Activated CD8-positive, alpha-beta T cell treated with anti-CD3 and anti-CD28 coated beads for 36 hours (primary cell): Measurements from ENCODE around the gene ZCCHC10. TPM values are rescaled to one million over a fixed set of nuclear protein-coding genes. Genes with fewer than 3 reads are reported as not detected.

ENCODE experiments used
- ATAC-seq: fragments of 200-7000 bp; cut with Tn5 transposase; one replicate; pipeline ENCODE4 v1.10.0; 2021; ENCODE audit warnings: mild to moderate bottlenecking, moderate library complexity
- CTCF ChIA-PET: fragments of 350-600 bp; sonication (Branson Sonifier 250); formaldehyde crosslinking; loops from one replicate; lab custom pipeline; 2021; ENCODE audit warnings: antibody characterized with exemption; lab: Charles Lee
- POLR2A ChIA-PET: fragments of 350-600 bp; sonication (Branson Sonifier 250); formaldehyde crosslinking; loops from one replicate; lab custom pipeline; 2021; ENCODE audit warnings: antibody characterized with exemption; lab: Charles Lee
- DNase-seq: peaks from one replicate; pipeline ENCODE4 v3.0.0-alpha.2; 2020
- H3K27ac Mint-ChIP-seq: one replicate; pipeline ENCODE4 v1.8.0; 2021; ENCODE audit warnings: mild to moderate bottlenecking, mixed read lengths
- H3K27me3 Mint-ChIP-seq: one replicate; pipeline ENCODE4 v1.8.0; 2021; ENCODE audit warnings: mixed read lengths
- H3K36me3 Mint-ChIP-seq: one replicate; pipeline ENCODE4 v1.8.0; 2021; ENCODE audit warnings: low read depth, mixed read lengths
- H3K4me1 Mint-ChIP-seq: one replicate; pipeline ENCODE4 v1.8.0; 2021; ENCODE audit warnings: low read depth, mixed read lengths
- H3K4me3 Mint-ChIP-seq: one replicate; pipeline ENCODE4 v1.8.0; 2021; ENCODE audit warnings: mild to moderate bottlenecking, moderate library complexity, mixed read lengths
- H3K9me3 Mint-ChIP-seq: one replicate; pipeline ENCODE4 v1.8.0; 2021; ENCODE audit warnings: mixed read lengths
- CTCF ChIP-seq: fragments of 200-600 bp; IDR thresholded peaks from one replicate; pipeline ENCODE4 v1.8.0; 2022; ENCODE audit warnings: antibody characterized with exemption, mild to moderate bottlenecking
- intact Hi-C: fragments of 100-400 bp; cut with micrococcal nuclease; formaldehyde crosslinking; loops from one replicate; pipeline ENCODE4 v1.10.0; 2022
- total RNA-seq, 2 experiments: library from RNA; stranded (reverse); gene quantifications; one replicate each; pipeline ENCODE4 v1.2.3, GENCODE V29; 2021

The ZCCHC10 gene
- total RNA-seq, 2 experiments from 2014 or later = 27.0 to 31.1 TPM

- Mint-ChIP-seq H3K4me1 (peaks cover 38% of the 10 kb centered on the region), H3K4me3 (no peak overlapping the region), H3K27ac (peak overlapping the region; percentile 18), H3K27me3 (no peaks in the 10 kb centered on the region), H3K36me3 (peaks cover 26% of the 10 kb centered on the region), H3K9me3 (no peaks in the 10 kb centered on the region)
- intact Hi-C loops = no loop called here
- ChIA-PET CTCF (interaction anchor here (0.8 kb wide), 1 partner anchor 10 kb away, joined by 3 read pairs; no protein-coding TSS in a partner anchor), POLR2A (interaction anchor here (1.5 kb wide), 1 partner anchor 10 kb away, joined by 5 read pairs; the partner anchor contains the start of gene AFF4)
- no peak for ATAC-seq
- no peak for DNase-seq
- no peak for TF ChIP-seq CTCF
These were observed 72.6 kb downstream of the ZCCHC10 start for GRCh38 chr5:132953710-132954109.

- DNase-seq = no peak
- Mint-ChIP-seq H3K4me3 (no peak overlapping the region), H3K27me3 (no peaks in the 10 kb centered on the region), H3K4me1 (peaks cover 40% of the 10 kb centered on the region), H3K36me3 (peaks cover 22% of the 10 kb centered on the region), H3K9me3 (no peaks in the 10 kb centered on the region), H3K27ac (no peak overlapping the region)
- no peak for TF ChIP-seq CTCF
- CTCF ChIA-PET = no interaction called here
- POLR2A ChIA-PET = no interaction called here
- intact Hi-C loops = no loop called here
- ATAC-seq = no peak
These were observed 73.5 kb downstream of the ZCCHC10 start for GRCh38 chr5:132952829-132953228.

GRCh38 chr5:132951897-132952296, 74.5 kb downstream of the ZCCHC10 start:
- CTCF ChIA-PET = no interaction called here
- no peaks in the 10 kb centered on the region for H3K27me3 Mint-ChIP-seq
- peaks cover 22% of the 10 kb centered on the region for H3K36me3 Mint-ChIP-seq
- intact Hi-C loops = no loop called here
- POLR2A ChIA-PET = interaction anchor here (0.6 kb wide), 1 partner anchor 10 kb away, joined by 3 read pairs; no protein-coding TSS in a partner anchor
- H3K27ac Mint-ChIP-seq = no peak overlapping the region
- peak; percentile 49 for ATAC-seq
- no peak for DNase-seq
- peaks cover 45% of the 10 kb centered on the region for H3K4me1 Mint-ChIP-seq
- no peak for TF ChIP-seq CTCF
- no peaks in the 10 kb centered on the region for H3K9me3 Mint-ChIP-seq
- H3K4me3 Mint-ChIP-seq = no peak overlapping the region

GRCh38 chr5:132949136-132949535, 77.2 kb downstream of the ZCCHC10 start:
- no peak for ATAC-seq
- TF ChIP-seq CTCF = no peak
- peaks cover 18% of the 10 kb centered on the region for H3K36me3 Mint-ChIP-seq
- H3K4me3 Mint-ChIP-seq = no peak overlapping the region
- H3K27ac Mint-ChIP-seq = no peak overlapping the region
- H3K27me3 Mint-ChIP-seq = no peaks in the 10 kb centered on the region
- DNase-seq = no peak
- no peaks in the 10 kb centered on the region for H3K9me3 Mint-ChIP-seq
- CTCF ChIA-PET = no interaction called here
- intact Hi-C loops = no loop called here
- POLR2A ChIA-PET = no interaction called here
- peaks cover 49% of the 10 kb centered on the region for H3K4me1 Mint-ChIP-seq

GRCh38 chr5:132947671-132948070, 78.7 kb downstream of the ZCCHC10 start:
- H3K9me3 Mint-ChIP-seq = no peaks in the 10 kb centered on the region
- H3K4me3 Mint-ChIP-seq = no peak overlapping the region
- ChIA-PET CTCF (no interaction called here), POLR2A (interaction anchor here (0.7 kb wide), 1 partner anchor 35 kb away, joined by 3 read pairs; no protein-coding TSS in a partner anchor)
- DNase-seq (no peak), ATAC-seq (no peak)
- no peak for TF ChIP-seq CTCF
- peaks cover 46% of the 10 kb centered on the region for H3K4me1 Mint-ChIP-seq
- H3K36me3 Mint-ChIP-seq = peaks cover 22% of the 10 kb centered on the region
- H3K27ac Mint-ChIP-seq = no peak overlapping the region
- intact Hi-C loops = no loop called here
- no peaks in the 10 kb centered on the region for H3K27me3 Mint-ChIP-seq

Other genes starting within 250 kb of the ZCCHC10 start
- 10 to 100 TPM; 25.2 to 27.1 TPM for gene SEPTIN8, start 249.3 kb downstream of the ZCCHC10 start, total RNA-seq
- not detected for gene SOWAHA, start 213.2 kb downstream of the ZCCHC10 start, total RNA-seq
- 1 to 10 TPM; 2.0 to 2.1 TPM for gene SHROOM1, start 195.9 kb downstream of the ZCCHC10 start, total RNA-seq
- gene GDF9, start 160.1 kb downstream of the ZCCHC10 start, total RNA-seq = under 1 TPM; 0.90 to 0.94 TPM
- gene UQCRQ, start 159.9 kb downstream of the ZCCHC10 start, total RNA-seq = 100 to 1,000 TPM; 558 to 566 TPM
- 1 to 10 TPM; 3.0 to 3.5 TPM for gene LEAP2, start 152.9 kb downstream of the ZCCHC10 start, total RNA-seq
- 10 to 100 TPM; 19.4 to 19.9 TPM for gene AFF4, start 62.9 kb downstream of the ZCCHC10 start, total RNA-seq
- gene HSPA4, start 25.5 kb upstream of the ZCCHC10 start, total RNA-seq = 100 to 1,000 TPM; 229 to 232 TPM